ENCODE data around the gene EXOC4.

GRCh38 chr7:133510326-133511055, 257.6 kb downstream of the EXOC4 start:
- TF ChIP-seq MAFK (conservative IDR thresholded peaks at IDR 0.05 in 1 of 2, IDR thresholded peaks at IDR 0.05 in 1 of 2; ENCODE audit: low read length in 2 of 2): no peak
- no peak for TF ChIP-seq POLR2AphosphoS5 (IDR thresholded peaks at IDR 0.05; ENCODE audit: low read depth, low read length)
- no peak for TF ChIP-seq PRDM15 (CRISPR knock-in tag; IDR thresholded peaks at IDR 0.05)
- TF ChIP-seq ZNF777 (CRISPR knock-in tag; IDR thresholded peaks at IDR 0.05): no peak
- TF ChIP-seq RFX5 (IDR thresholded peaks at IDR 0.05; ENCODE audit: low read depth, low read length): no peak
- TF ChIP-seq FOXA3 (CRISPR knock-in tag; IDR thresholded peaks at IDR 0.05): no peak

Measured in HepG2 (cell line).